CD4-positive, alpha-beta memory T cell (primary cell): ENCODE data around the gene NFAT5. TPM values are rescaled to one million over a fixed set of nuclear protein-coding genes. Genes with fewer than 3 reads are reported as not detected.

Source experiments
- CTCF ChIA-PET: fragments of 350-600 bp; sonication (Branson Sonifier 250); formaldehyde crosslinking; loops from one replicate; lab custom pipeline; 2021; ENCODE audit warnings: inconsistent platforms; ENCODE audit not compliant: partially characterized antibody; lab: Charles Lee
- POLR2A ChIA-PET: fragments of 350-600 bp; sonication (Branson Sonifier 250); formaldehyde crosslinking; loops from one replicate; lab custom pipeline; 2021; ENCODE audit not compliant: partially characterized antibody; lab: Charles Lee
- DNase-seq, 5 donors: peaks; one replicate each; pipeline versions ENCODE4 v3.0.0 to v3.0.0-alpha.2; 2020 to 2022; ENCODE audit warnings: mixed read lengths in 1 of 5
- H3K27ac ChIP-seq: one replicate; pipeline ENCODE4 v1.7.0; 2013; ENCODE audit warnings: low read depth, low read length
- H3K27me3 ChIP-seq: 2 replicates; pipeline ENCODE4 v1.7.0; 2013; ENCODE audit warnings: mild to moderate bottlenecking, low read length, moderate library complexity; ENCODE audit not compliant: insufficient read depth
- H3K36me3 ChIP-seq: 2 replicates; pipeline ENCODE4 v1.7.0; 2013; ENCODE audit warnings: mild to moderate bottlenecking, low read length, moderate library complexity; ENCODE audit not compliant: insufficient read depth
- H3K4me1 ChIP-seq: 2 replicates; pipeline ENCODE4 v1.7.0; 2013; ENCODE audit warnings: mild to moderate bottlenecking, low read length, moderate library complexity; ENCODE audit not compliant: insufficient read depth
- H3K4me3 ChIP-seq, 2 donors: one replicate each; pipeline ENCODE4 v1.7.0; 2013; ENCODE audit warnings: low read length in 2 of 2, mild to moderate bottlenecking in 1 of 2
- H3K9me3 ChIP-seq, 2 donors: one replicate each; pipeline ENCODE4 v1.7.0; 2013; ENCODE audit warnings: low read length in 2 of 2, control low read depth in 1 of 2; ENCODE audit not compliant: control insufficient read depth in 1 of 2
- H3K27ac Mint-ChIP-seq, 7 donors: one replicate each; pipeline ENCODE4 v1.8.0; 2020 to 2021; ENCODE audit warnings: mixed read lengths in 7 of 7, mild to moderate bottlenecking in 6 of 7, inconsistent platforms in 3 of 7, moderate library complexity in 3 of 7
- H3K27me3 Mint-ChIP-seq, 2 donors: one replicate each; pipeline ENCODE4 v1.8.0; 2020 to 2021; ENCODE audit warnings: mixed read lengths in 2 of 2
- H3K36me3 Mint-ChIP-seq, 2 donors: one replicate each; pipeline ENCODE4 v1.8.0; 2020 to 2021; ENCODE audit warnings: mixed read lengths in 2 of 2, inconsistent platforms in 1 of 2, mild to moderate bottlenecking in 1 of 2
- H3K4me1 Mint-ChIP-seq, 4 donors: one replicate each; pipeline ENCODE4 v1.8.0; 2020 to 2021; ENCODE audit warnings: mixed read lengths in 4 of 4, mild to moderate bottlenecking in 1 of 4
- H3K4me3 Mint-ChIP-seq, 8 donors: one replicate each; pipeline ENCODE4 v1.8.0; 2020 to 2021; ENCODE audit warnings: mixed read lengths in 8 of 8, mild to moderate bottlenecking in 7 of 8, moderate library complexity in 6 of 8, inconsistent platforms in 3 of 8
- H3K9me3 Mint-ChIP-seq, 8 donors: one replicate each; pipeline ENCODE4 v1.8.0; 2020 to 2021; ENCODE audit warnings: mixed read lengths in 8 of 8, mild to moderate bottlenecking in 5 of 8, inconsistent platforms in 3 of 8, moderate library complexity in 1 of 8
- intact Hi-C: fragments of 100-400 bp; cut with micrococcal nuclease; formaldehyde crosslinking; loops from one replicate; pipeline ENCODE4 v1.15.1; 2023
- polyA plus RNA-seq, 2 donors: library from polyadenylated mRNA; unstranded; fragments of 300-500 nt; fragmentation: Illumina TruSeq; gene quantifications; one replicate each; pipeline ENCODE4 v1.2.3, GENCODE V29; 2021
- total RNA-seq, 2 experiments: library from RNA; stranded (reverse); gene quantifications; one replicate each; pipeline ENCODE4 v1.2.3, GENCODE V29; 2021

Gene NFAT5
- total and polyA plus RNA-seq, 4 experiments from 2014 or later, result 1.8 to 35.6 (median 18.7) TPM

DNA sequence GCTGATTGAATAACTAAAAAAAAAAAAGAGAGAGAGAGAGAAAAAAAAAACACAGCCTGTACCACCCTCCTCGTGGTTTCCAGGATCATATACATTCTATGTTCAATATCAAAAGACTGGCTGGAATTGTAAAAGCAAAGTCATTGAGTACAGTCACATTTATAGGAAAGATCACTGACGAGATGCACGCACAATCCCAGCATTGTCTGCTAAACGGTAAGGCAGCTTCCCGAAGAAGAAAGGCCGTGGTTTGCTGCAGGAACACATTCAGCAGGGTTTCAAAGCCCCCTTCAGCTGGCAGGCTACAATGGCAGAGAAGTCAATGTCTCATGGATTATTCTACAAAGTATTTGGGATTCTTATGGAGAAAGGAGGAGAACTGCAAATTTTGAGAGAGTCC is 151.3 kb downstream of the NFAT5 start:
- no peak overlapping the region for H3K4me3 Mint-ChIP-seq
- H3K9me3 ChIP-seq, result no peaks in the 10 kb centered on the region
- H3K36me3 ChIP-seq, result no peaks in the 10 kb centered on the region
- intact Hi-C loops, result no loop called here
- H3K9me3 Mint-ChIP-seq, result no peaks in the 10 kb centered on the region
- no peaks in the 10 kb centered on the region for H3K27me3 ChIP-seq
- H3K27ac Mint-ChIP-seq, result no peak overlapping the region
- no peak overlapping the region for H3K27ac ChIP-seq
- no peaks in the 10 kb centered on the region for H3K36me3 Mint-ChIP-seq
- H3K27me3 Mint-ChIP-seq, result no peaks in the 10 kb centered on the region
- CTCF ChIA-PET, result interaction anchor here (1.3 to 2.6 kb wide), 2 partner anchors 38 to 79 kb away, joined by 3 to 12 read pairs; partner anchors contain the start of gene NOB1
- POLR2A ChIA-PET, result interaction anchor here (0.9 to 1.0 kb wide), 2 partner anchors 9 to 37 kb away, joined by 4 to 6 read pairs; partner anchors contain the start of genes NOB1 and NQO1
- H3K4me3 ChIP-seq, result no peak overlapping the region
- H3K4me1 Mint-ChIP-seq, result no peaks in the 10 kb centered on the region
- no peak for DNase-seq
- no peaks in the 10 kb centered on the region for H3K4me1 ChIP-seq

DNA sequence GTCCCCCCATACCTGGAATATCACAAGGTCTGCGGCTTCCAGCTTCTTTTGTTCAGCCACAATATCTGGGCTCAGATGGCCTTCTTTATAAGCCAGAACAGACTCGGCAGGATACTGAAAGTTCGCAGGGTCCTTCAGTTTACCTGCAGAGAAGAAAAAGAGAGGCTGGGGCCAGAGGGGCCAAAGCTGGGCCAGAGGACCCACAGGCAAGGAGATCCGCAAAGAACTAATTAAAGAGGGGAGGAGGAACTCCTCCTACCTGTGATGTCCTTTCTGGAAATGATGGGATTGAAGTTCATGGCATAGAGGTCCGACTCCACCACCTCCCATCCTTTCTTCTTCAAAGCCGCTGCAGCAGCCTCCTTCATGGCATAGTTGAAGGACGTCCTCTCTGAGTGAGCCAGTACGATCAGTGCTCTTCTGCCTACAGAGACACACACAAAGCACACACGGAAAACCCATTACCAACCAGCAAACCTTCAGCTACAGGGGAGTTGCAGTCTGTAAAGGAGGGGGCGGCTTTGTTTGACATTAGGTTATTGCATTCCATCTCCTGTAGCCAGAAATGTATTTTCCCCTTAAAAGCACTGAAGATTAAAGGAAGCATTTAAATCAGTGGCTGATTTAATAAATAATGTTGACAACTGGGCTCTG is 152.5 kb downstream of the NFAT5 start:
- no peaks in the 10 kb centered on the region for H3K4me1 ChIP-seq
- no peaks in the 10 kb centered on the region for H3K4me1 Mint-ChIP-seq
- no peaks in the 10 kb centered on the region for H3K27me3 Mint-ChIP-seq
- H3K27me3 ChIP-seq, result no peaks in the 10 kb centered on the region
- H3K4me3 ChIP-seq, result no peak overlapping the region
- ChIA-PET POLR2A (interaction anchor here (0.9 to 1.0 kb wide), 2 partner anchors 8 to 36 kb away, joined by 4 to 6 read pairs; partner anchors contain the start of genes NOB1 and NQO1), CTCF (interaction anchor here (0.6 to 2.6 kb wide), 4 partner anchors 9 to 77 kb away, joined by 3 to 12 read pairs (median 4); partner anchors contain the start of gene NOB1)
- H3K9me3 Mint-ChIP-seq, result no peaks in the 10 kb centered on the region
- DNase-seq, result no peak
- no peak overlapping the region for H3K4me3 Mint-ChIP-seq
- no peaks in the 10 kb centered on the region for H3K36me3 Mint-ChIP-seq
- H3K27ac Mint-ChIP-seq, result no peak overlapping the region
- H3K9me3 ChIP-seq, result no peaks in the 10 kb centered on the region
- intact Hi-C loops, result no loop called here
- H3K27ac ChIP-seq, result no peak overlapping the region
- no peaks in the 10 kb centered on the region for H3K36me3 ChIP-seq

DNA sequence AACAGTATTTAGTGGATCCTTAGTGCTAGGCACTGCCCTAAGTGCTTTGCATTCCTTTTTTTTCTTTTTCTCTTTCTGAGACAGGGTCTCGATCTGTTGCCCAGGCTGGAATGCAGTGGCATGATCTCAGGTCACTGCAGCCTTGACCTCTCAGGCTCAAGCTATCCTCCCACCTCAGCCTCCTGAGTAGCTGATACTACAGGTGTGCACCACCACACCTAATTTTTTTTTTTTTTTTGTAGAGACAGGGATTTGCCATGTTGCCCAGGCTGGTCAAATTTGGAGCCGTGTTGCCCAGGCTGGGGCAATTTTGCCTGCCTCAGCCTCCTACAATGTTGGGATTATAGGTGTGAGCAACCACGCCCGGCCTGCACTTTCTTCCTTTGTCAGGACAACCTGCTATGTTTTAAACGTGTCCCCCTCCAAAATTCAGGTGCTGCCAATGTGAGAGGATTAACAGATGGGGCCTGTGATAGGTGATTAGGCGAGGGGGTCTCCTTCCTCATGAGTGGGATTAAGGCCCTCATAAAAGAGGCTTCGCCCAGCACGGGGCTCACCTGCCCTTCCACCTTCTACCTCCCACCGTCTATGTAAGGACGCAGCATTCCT is 155.2 kb downstream of the NFAT5 start:
- H3K27ac ChIP-seq, result no peak overlapping the region
- peaks cover 2 to 16% (median 5%) of the 10 kb centered on the region in 4 donors for H3K4me1 Mint-ChIP-seq
- H3K4me3 ChIP-seq, result no peak overlapping the region
- H3K9me3 ChIP-seq, result no peaks in the 10 kb centered on the region
- POLR2A ChIA-PET, result no interaction called here
- intact Hi-C loops, result no loop called here
- H3K4me1 ChIP-seq, result peaks cover 3% of the 10 kb centered on the region
- no peak overlapping the region for H3K4me3 Mint-ChIP-seq
- peak overlapping the region in 2 of 7 donors; percentile 56 to 87 for H3K27ac Mint-ChIP-seq
- no peaks in the 10 kb centered on the region for H3K36me3 ChIP-seq
- no peak for DNase-seq
- CTCF ChIA-PET, result no interaction called here
- H3K36me3 Mint-ChIP-seq, result no peaks in the 10 kb centered on the region
- no peaks in the 10 kb centered on the region for H3K27me3 Mint-ChIP-seq
- H3K27me3 ChIP-seq, result no peaks in the 10 kb centered on the region
- H3K9me3 Mint-ChIP-seq, result no peaks in the 10 kb centered on the region

- H3K4me3 ChIP-seq, result no peak overlapping the region
- no peak for DNase-seq
- H3K4me3 Mint-ChIP-seq, result no peak overlapping the region
- H3K9me3 ChIP-seq, result no peaks in the 10 kb centered on the region
- CTCF ChIA-PET, result interaction anchor here (1.3 kb wide), 1 partner anchor 33 kb away, joined by 7 read pairs; the partner anchor contains the start of gene NOB1
- POLR2A ChIA-PET, result no interaction called here
- H3K27me3 ChIP-seq, result no peaks in the 10 kb centered on the region
- no peaks in the 10 kb centered on the region for H3K9me3 Mint-ChIP-seq
- no peaks in the 10 kb centered on the region for H3K27me3 Mint-ChIP-seq
- H3K4me1 ChIP-seq, result peaks cover 6% of the 10 kb centered on the region
- H3K27ac Mint-ChIP-seq, result peak overlapping the region in 2 of 7 donors; percentile 56 to 87
- H3K27ac ChIP-seq, result no peak overlapping the region
- H3K36me3 ChIP-seq, result no peaks in the 10 kb centered on the region
- H3K4me1 Mint-ChIP-seq, result peaks cover 6 to 21% (median 8%) of the 10 kb centered on the region in 4 donors
- intact Hi-C loops, result no loop called here
- H3K36me3 Mint-ChIP-seq, result no peaks in the 10 kb centered on the region
Observed at GRCh38 chr16:69721441-69721957, 155.7 kb downstream of the NFAT5 start.

- H3K27ac ChIP-seq, result no peak overlapping the region
- intact Hi-C loops, result no loop called here
- H3K27me3 Mint-ChIP-seq, result no peaks in the 10 kb centered on the region
- H3K36me3 ChIP-seq, result no peaks in the 10 kb centered on the region
- H3K4me1 Mint-ChIP-seq, result peaks cover 13 to 37% (median 16%) of the 10 kb centered on the region in 4 donors
- ChIA-PET CTCF (interaction anchor here (0.6 to 7.8 kb wide), 7 partner anchors 11 to 328 kb away, joined by 3 to 72 read pairs (median 4); partner anchors contain the start of genes NOB1 and WWP2), POLR2A (interaction anchor here (5.8 kb wide), 1 partner anchor 29 kb away, joined by 71 read pairs; the partner anchor contains the start of gene NOB1)
- no peaks in the 10 kb centered on the region for H3K9me3 Mint-ChIP-seq
- no peaks in the 10 kb centered on the region for H3K27me3 ChIP-seq
- no peak overlapping the region for H3K4me3 ChIP-seq
- H3K9me3 ChIP-seq, result no peaks in the 10 kb centered on the region
- peak overlapping the region in 1 of 8 donors; percentile 18 for H3K4me3 Mint-ChIP-seq
- no peak for DNase-seq
- H3K36me3 Mint-ChIP-seq, result no peaks in the 10 kb centered on the region
- peak overlapping the region in 4 of 7 donors; percentile 35 to 85 (median 64) for H3K27ac Mint-ChIP-seq
- H3K4me1 ChIP-seq, result peaks cover 20% of the 10 kb centered on the region
Observed at GRCh38 chr16:69724414-69724873, 158.7 kb downstream of the NFAT5 start.

GRCh38 chr16:69724981-69725479 is 159.3 kb downstream of the NFAT5 start:
- Histone ChIP-seq H3K4me3 (no peak overlapping the region), H3K27me3 (no peaks in the 10 kb centered on the region), H3K4me1 (peaks cover 20% of the 10 kb centered on the region), H3K9me3 (no peaks in the 10 kb centered on the region), H3K27ac (no peak overlapping the region), H3K36me3 (no peaks in the 10 kb centered on the region)
- Mint-ChIP-seq H3K4me3 (peak overlapping the region in 6 of 8 donors; percentile 18 to 96 (median 47)), H3K27ac (peak overlapping the region in 6 of 7 donors; percentile 18 to 85 (median 50)), H3K36me3 (no peaks in the 10 kb centered on the region), H3K27me3 (no peaks in the 10 kb centered on the region), H3K4me1 (peaks cover 13 to 37% (median 16%) of the 10 kb centered on the region in 4 donors), H3K9me3 (no peaks in the 10 kb centered on the region)
- intact Hi-C loops, result no loop called here
- POLR2A ChIA-PET, result interaction anchor here (1.6 to 5.8 kb wide), 3 partner anchors 7 to 29 kb away, joined by 6 to 71 read pairs (median 7); partner anchors contain the start of gene NOB1
- no peak for DNase-seq
- CTCF ChIA-PET, result interaction anchor here (0.6 to 7.8 kb wide), 7 partner anchors 12 to 329 kb away, joined by 3 to 72 read pairs (median 4); partner anchors contain the start of genes NOB1 and WWP2
